Measurements from ENCODE around the gene C9orf85.

Gene C9orf85

GRCh38 chr9:71904076-71904475 is 7.4 kb upstream of the C9orf85 start:
- TF ChIP-seq EZH2phosphoT487 (conservative IDR thresholded peaks at IDR 0.05; ENCODE audit: low read length) (no peak), CTCF (IDR thresholded peaks at IDR 0.05; ENCODE audit: insufficient read depth, low read length, poor library complexity, severe bottlenecking) (no peak)
- Histone ChIP-seq H3K4me3 (ENCODE audit: insufficient read depth, low read length, poor library complexity, severe bottlenecking) (no peak overlapping the region), H3K27me3 (ENCODE audit: low read length) (no peaks in the 10 kb centered on the region), H3K79me2 (ENCODE audit: insufficient read depth, low read length) (peaks cover 82% of the 10 kb centered on the region), H3F3A (ENCODE audit: insufficient read depth) (0 out of 2 replicates have a peak, but pooled peaks cover 4% of the 10 kb centered on the region), H4K20me1 (ENCODE audit: low read depth, low read length) (peaks cover 19% of the 10 kb centered on the region), H3K4me2 (ENCODE audit: low read depth, low read length, poor library complexity, severe bottlenecking) (no peak overlapping the region), H3K27ac (ENCODE audit: low read depth, low read length) (no peak overlapping the region), H3K9me3 (ENCODE audit: insufficient read depth, low read length) (no peaks in the 10 kb centered on the region), H3K36me3 (ENCODE audit: low read length) (no peaks in the 10 kb centered on the region), H2AFZ (ENCODE audit: low read depth, low read length, severe bottlenecking) (no peak overlapping the region), H3K9me2 (replicated peaks; ENCODE audit: insufficient read depth, low read length) (no peaks in the 10 kb centered on the region), H3K9ac (ENCODE audit: low read length) (no peak overlapping the region)

- Histone ChIP-seq H2AFZ (ENCODE audit: low read depth, low read length, severe bottlenecking) (no peak overlapping the region), H3K4me3 (ENCODE audit: insufficient read depth, low read length, poor library complexity, severe bottlenecking) (peak overlapping the region; percentile 86), H3K9me2 (replicated peaks; ENCODE audit: insufficient read depth, low read length) (no peaks in the 10 kb centered on the region), H4K20me1 (ENCODE audit: low read depth, low read length) (peaks cover 26% of the 10 kb centered on the region), H3F3A (ENCODE audit: insufficient read depth) (no peaks in the 10 kb centered on the region), H3K9me3 (ENCODE audit: insufficient read depth, low read length) (no peaks in the 10 kb centered on the region), H3K79me2 (ENCODE audit: insufficient read depth, low read length) (peaks cover 86% of the 10 kb centered on the region), H3K4me2 (ENCODE audit: low read depth, low read length, poor library complexity, severe bottlenecking) (peak overlapping the region; percentile 87), H3K27me3 (ENCODE audit: low read length) (no peaks in the 10 kb centered on the region), H3K36me3 (ENCODE audit: low read length) (no peaks in the 10 kb centered on the region), H3K27ac (ENCODE audit: low read depth, low read length) (no peak overlapping the region), H3K9ac (ENCODE audit: low read length) (peak overlapping the region; percentile 94; the same call in 1 of the 2 replicates)
- no peak for TF ChIP-seq CTCF (IDR thresholded peaks at IDR 0.05; ENCODE audit: insufficient read depth, low read length, poor library complexity, severe bottlenecking)
- no peak for TF ChIP-seq EZH2phosphoT487 (conservative IDR thresholded peaks at IDR 0.05; ENCODE audit: low read length)
These were observed 2.6 kb upstream of the C9orf85 start for GRCh38 chr9:71908825-71909224.

GRCh38 chr9:71909887-71910649 is 1.4 kb upstream of the C9orf85 start:
- H3K4me2 ChIP-seq (ENCODE audit: low read depth, low read length, poor library complexity, severe bottlenecking): peak overlapping the region; percentile 87
- H4K20me1 ChIP-seq (ENCODE audit: low read depth, low read length): peaks cover 17% of the 10 kb centered on the region
- peak overlapping the region; percentile 86 for H3K4me3 ChIP-seq (ENCODE audit: insufficient read depth, low read length, poor library complexity, severe bottlenecking)
- H3K27ac ChIP-seq (ENCODE audit: low read depth, low read length): peak overlapping the region; percentile 62
- H3K79me2 ChIP-seq (ENCODE audit: insufficient read depth, low read length): peaks cover 86% of the 10 kb centered on the region
- H3F3A ChIP-seq (ENCODE audit: insufficient read depth): no peaks in the 10 kb centered on the region
- H3K36me3 ChIP-seq (ENCODE audit: low read length): no peaks in the 10 kb centered on the region
- H3K9ac ChIP-seq (ENCODE audit: low read length): peak overlapping the region; percentile 94
- TF ChIP-seq EZH2phosphoT487 (conservative IDR thresholded peaks at IDR 0.05; ENCODE audit: low read length) (no peak), CTCF (IDR thresholded peaks at IDR 0.05; ENCODE audit: insufficient read depth, low read length, poor library complexity, severe bottlenecking) (no peak)
- no peaks in the 10 kb centered on the region for H3K9me3 ChIP-seq (ENCODE audit: insufficient read depth, low read length)
- peak overlapping the region; percentile 75 for H2AFZ ChIP-seq (ENCODE audit: low read depth, low read length, severe bottlenecking)
- no peaks in the 10 kb centered on the region for H3K27me3 ChIP-seq (ENCODE audit: low read length)
- H3K9me2 ChIP-seq (replicated peaks; ENCODE audit: insufficient read depth, low read length): no peaks in the 10 kb centered on the region
